Stimulated activated CD4-positive, alpha-beta T cell treated with anti-CD3 and anti-CD28 coated beads, Interleukin-2, amount 100 ng/mL, for 24 hours (primary cell): ENCODE results near the gene ATF1.

ENCODE experiments used
- DNase-seq, 2 donors: peaks; one replicate each; pipeline ENCODE4 v3.0.0-alpha.2; 2020

The ATF1 gene

GRCh38 chr12:50763639-50764285 lies at the start of gene ATF1:
TSS of gene ATF1 (plus strand) at chr12:50764101. CDS start at chr12:50780146, 16,045 bp downstream.
- DNase-seq, result peak; percentile 89 to 90

GRCh38 chr12:50715174-50715573 lies 48.7 kb upstream of the ATF1 start:
- no peak for DNase-seq

DNA sequence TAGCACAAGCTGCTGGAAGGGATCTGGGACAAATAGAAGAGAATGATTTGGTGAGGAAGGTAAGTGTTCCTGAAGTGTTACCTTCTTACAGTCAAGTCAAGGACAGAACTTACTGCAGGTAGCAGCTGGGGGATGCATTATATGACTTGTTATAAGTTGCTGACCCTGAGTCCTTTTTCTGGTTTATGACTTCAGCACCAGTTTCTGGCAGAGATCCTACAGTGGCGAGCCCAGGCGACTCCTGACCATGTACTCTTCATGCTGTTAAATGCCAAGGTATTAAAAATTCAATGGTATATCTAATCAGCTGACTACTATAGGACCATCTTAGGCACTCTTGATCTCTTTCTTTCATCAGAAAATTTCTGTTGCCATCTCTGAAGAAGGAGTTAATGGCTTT lies 45.1 kb upstream of the ATF1 start:
- DNase-seq, result no peak

- no peak for DNase-seq
Observed at GRCh38 chr12:50720085-50720484, 43.8 kb upstream of the ATF1 start.

DNA sequence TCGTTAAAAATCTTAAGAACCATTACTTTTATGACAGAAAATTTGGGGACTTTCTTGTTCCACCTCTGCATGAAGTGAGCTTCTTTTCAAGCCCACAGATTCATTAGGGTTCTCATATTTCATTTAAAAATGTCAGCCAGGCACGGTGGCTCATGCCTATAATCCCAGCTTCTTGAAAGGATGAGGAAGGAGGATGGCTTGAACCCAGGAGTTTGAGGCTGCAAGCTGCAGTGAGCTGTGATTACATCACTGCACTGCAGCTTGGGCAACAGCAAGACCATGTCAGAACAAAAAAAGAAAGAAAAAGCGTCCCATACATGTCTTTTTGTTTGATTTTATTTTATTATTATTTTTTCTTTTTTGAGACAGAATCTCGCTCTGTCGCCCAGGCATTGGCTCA lies 43.4 kb upstream of the ATF1 start:
- DNase-seq, result no peak

DNA sequence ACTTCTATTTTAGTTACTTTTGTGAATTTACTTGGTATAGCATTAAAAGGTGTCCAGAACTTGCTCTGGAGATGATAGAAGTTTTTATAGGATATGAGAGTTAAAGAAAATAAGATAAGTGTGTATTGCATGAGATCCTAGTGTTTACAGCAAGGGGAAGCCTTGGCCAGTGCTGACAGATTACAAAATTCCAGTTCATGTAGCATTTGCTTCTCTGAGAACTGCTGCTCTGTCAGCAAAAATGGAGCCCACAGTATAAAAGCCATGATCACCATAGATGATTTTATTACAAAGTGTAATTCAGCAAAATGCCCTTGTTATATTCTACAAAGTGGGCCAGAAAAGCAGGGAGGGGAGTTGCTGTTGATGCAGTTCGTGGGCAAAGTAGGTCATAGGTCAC lies 40.0 kb upstream of the ATF1 start:
- no peak for DNase-seq

DNA sequence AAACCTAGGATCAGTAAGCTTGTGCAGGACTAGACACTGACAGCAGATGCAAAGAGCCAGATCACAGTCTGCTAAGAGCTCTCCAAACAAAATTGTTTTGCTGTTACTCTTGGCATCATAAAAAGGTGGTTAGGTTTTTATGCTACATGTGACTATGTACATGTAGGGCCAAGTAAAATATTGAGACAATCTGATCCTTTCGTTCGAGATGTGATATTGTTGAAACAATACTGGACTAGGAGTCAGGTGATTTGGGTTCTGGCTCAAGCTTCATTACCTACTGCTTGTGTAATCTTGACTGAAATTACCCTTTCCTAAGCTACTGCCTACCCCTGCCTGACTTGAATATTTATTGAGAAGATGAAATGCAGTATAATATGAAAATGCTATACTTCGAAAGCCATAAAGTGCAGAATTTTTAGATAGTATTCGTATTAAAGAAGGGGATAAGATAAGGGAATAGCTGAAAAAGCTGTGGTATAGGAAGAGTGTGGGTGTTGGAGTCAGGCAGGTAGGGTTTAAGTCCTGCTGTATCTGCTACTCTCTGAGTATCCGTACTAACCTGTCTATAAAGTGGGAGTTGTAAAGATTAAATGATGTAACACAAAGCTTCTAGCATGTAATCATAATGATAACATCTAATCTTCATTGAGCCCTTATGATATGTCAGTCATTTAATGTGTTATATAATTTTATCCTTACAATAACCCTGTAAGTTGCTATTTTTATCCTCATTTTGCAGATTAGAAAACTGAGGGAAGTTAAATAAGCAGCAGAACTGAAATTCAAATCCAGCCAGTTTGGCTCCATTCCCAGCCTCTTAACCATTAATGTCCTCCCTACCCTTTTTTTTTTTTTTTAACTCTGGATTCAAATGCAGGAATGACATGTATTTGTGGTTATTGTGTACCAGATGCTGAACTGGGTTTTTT lies 38.6 kb upstream of the ATF1 start:
- no peak for DNase-seq

- no peak for DNase-seq
Observed at GRCh38 chr12:50727466-50727865, 36.4 kb upstream of the ATF1 start.

- no peak for DNase-seq
Observed at GRCh38 chr12:50728417-50728816, 35.5 kb upstream of the ATF1 start.

- no peak for DNase-seq
Observed at GRCh38 chr12:50728841-50729240, 35.1 kb upstream of the ATF1 start.

DNA sequence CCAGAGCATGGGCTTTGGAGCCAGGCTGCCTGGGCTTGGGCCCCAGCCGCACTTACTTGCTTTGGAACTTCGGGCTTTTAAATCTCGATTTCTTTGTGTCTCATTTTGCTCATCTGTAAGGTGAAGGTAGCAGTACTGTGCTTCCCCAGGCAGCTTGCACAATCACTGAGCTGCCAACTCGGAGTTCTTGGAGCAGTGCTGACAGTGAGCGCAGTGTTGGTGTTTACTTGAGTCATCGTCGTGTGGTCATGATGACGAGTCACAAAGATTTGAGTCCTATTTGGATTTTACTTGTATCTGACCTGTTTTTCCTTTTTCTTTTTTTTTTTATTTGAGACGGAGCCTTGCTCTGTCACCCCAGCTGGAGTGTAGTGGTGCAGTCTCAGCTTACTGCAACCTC lies 31.3 kb upstream of the ATF1 start:
- DNase-seq, result no peak

- no peak for DNase-seq
Observed at GRCh38 chr12:50733706-50734105, 30.2 kb upstream of the ATF1 start.

GRCh38 chr12:50734409-50735263 lies 29.3 kb upstream of the ATF1 start:
- peak in 1 of 2 donors; percentile 14 for DNase-seq

- no peak for DNase-seq
Observed at GRCh38 chr12:50739611-50740010, 24.3 kb upstream of the ATF1 start.

DNA sequence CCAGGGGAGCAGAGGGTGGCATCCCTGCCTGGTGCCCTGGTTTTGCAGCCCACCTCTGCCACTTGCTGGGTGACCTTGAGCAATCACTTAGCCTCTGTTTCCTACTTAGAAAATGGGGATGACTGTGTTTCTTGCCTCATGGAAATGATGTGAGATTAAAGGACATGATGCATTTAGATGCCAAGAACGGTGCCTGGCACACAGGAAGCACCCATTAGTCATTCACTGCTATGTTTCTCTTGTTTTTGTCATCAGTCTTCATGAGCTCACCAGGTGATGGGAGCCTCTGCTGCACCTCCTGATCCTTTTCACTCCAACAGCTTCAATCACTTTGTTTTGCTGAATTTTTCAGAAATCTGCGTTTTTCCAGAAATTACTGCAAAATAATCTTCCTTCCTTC lies 23.6 kb upstream of the ATF1 start:
- no peak for DNase-seq

- no peak for DNase-seq
Observed at GRCh38 chr12:50742776-50743175, 21.1 kb upstream of the ATF1 start.

- DNase-seq, result no peak
Observed at GRCh38 chr12:50745861-50746260, 18.0 kb upstream of the ATF1 start.

DNA sequence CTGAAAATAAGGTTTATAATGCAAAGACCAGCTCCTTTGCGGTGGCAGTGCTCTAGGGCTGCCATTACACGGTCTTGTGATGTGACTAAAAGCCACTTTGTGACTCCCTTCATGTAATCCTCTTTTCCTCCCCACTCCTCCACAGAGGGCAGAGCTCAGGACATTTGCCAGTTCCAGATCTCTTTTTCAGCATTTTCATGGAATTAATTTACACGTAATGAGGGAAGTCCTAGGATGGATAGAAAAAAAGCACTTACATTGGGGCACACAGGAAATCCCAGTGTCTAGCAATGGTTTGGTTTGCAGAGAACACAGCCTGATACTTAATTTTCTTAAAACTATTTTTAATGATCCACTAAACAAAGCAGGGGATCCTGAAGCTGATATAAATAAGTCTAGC lies 17.5 kb upstream of the ATF1 start:
- no peak for DNase-seq

GRCh38 chr12:50747817-50748216 lies 16.1 kb upstream of the ATF1 start:
- no peak for DNase-seq

GRCh38 chr12:50749459-50749882 lies 14.4 kb upstream of the ATF1 start:
- no peak for DNase-seq

DNA sequence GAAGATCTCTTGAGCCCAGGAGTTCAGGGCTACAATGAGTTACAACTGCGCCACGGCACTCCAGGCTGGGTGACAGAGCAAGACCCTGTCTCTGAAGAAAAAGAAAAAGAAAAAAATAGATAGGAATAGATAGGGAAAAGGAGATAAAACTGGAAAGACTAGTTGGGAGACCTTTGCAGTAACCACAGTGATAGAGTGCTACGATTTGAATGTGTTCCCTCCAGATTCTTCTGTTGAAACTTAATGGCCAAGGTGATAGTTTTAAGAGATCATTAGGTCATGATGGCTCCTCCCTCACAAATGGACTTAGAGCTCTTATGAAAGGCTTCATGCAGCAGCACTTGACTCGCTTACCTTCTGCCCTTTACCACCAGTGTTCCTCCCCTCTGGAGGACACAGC lies 13.5 kb upstream of the ATF1 start:
- no peak for DNase-seq

GRCh38 chr12:50751948-50752721 lies 11.8 kb upstream of the ATF1 start:
- no peak for DNase-seq
